Measurements from ENCODE around the gene ZCCHC2. TPM values are rescaled to one million over a fixed set of nuclear protein-coding genes. Genes with fewer than 3 reads are reported as not detected.

ZCCHC2 gene
- total and polyA plus RNA-seq, 2 of the 13 experiments (the other 11 are each of a cell fraction or from before 2014, with no cell fraction given): 62.5 to 76.1 TPM

GRCh38 chr18:62521082-62521481 lies 1.7 kb upstream of the ZCCHC2 start (continued):
- TF ChIP-seq ARID3A (IDR thresholded peaks at IDR 0.05; ENCODE audit: low read depth, low read length) (0 out of 2 replicates have a peak, but pooled peaks have one; percentile 16), ZNF430 (CRISPR knock-in tag; IDR thresholded peaks at IDR 0.05) (peak; percentile 69; the same call in 1 of the 2 replicates), SALL1 (CRISPR knock-in tag; IDR thresholded peaks at IDR 0.05) (0 out of 2 replicates have a peak, but pooled peaks have one; percentile 37), SKIL (CRISPR knock-in tag; IDR thresholded peaks at IDR 0.05; ENCODE audit: borderline replicate concordance) (no peak), SAFB2 (CRISPR knock-in tag; IDR thresholded peaks at IDR 0.05; ENCODE audit: borderline replicate concordance, low read depth) (no peak), SP4 (CRISPR knock-in tag; IDR thresholded peaks at IDR 0.05) (no peak), WIZ (CRISPR knock-in tag; IDR thresholded peaks at IDR 0.05) (no peak), ZMYM2 (CRISPR knock-in tag; IDR thresholded peaks at IDR 0.05) (peak; percentile 69), POLR2AphosphoS2 (IDR thresholded peaks at IDR 0.05; ENCODE audit: low read depth, low read length) (no peak), ZNF83 (CRISPR knock-in tag; IDR thresholded peaks at IDR 0.05; ENCODE audit: borderline replicate concordance) (no peak)
